IMR-90 (cell line): ENCODE measurements around the gene GRHL3. TPM values are rescaled to one million over a fixed set of nuclear protein-coding genes. Genes with fewer than 3 reads are reported as not detected.

Experiments used
- ATAC-seq: fragments of 200-7000 bp; cut with Tn5 transposase; 2 replicates; pipeline ENCODE4 v1.9.1; 2020; ENCODE audit warnings: low read depth, mild to moderate bottlenecking, moderate library complexity
- BruUV-seq: library from RNA; stranded (reverse); fragments of 400-500 nt; replicated peaks from 2 replicates; lab custom pipeline; 2021; lab: Mats Ljungman, UMichigan
- CTCF ChIA-PET: fragments of 300-600 bp; formaldehyde crosslinking; extraction: SDS; loops from one replicate; lab custom pipeline; 2021; ENCODE audit warnings: antibody characterized with exemption; lab: Yijun Ruan, JAX
- POLR2A ChIA-PET: fragments of 300-600 bp; sonication (Branson Sonifier 250); formaldehyde crosslinking; loops from one replicate; lab custom pipeline; 2022; ENCODE audit warnings: antibody characterized with exemption; ENCODE audit not compliant: unreplicated experiment; lab: Charles Lee
- DNase-seq: peaks from one replicate; pipeline ENCODE4 v3.0.0; 2013
- H2AFZ ChIP-seq: replicated peaks from 2 replicates; pipeline ENCODE3; 2013; ENCODE audit warnings: low read length, mild to moderate bottlenecking; ENCODE audit not compliant: poor library complexity
- H2AK5ac ChIP-seq: 2 replicates; pipeline ENCODE4 v1.6.1; 2013; ENCODE audit warnings: low read depth, low read length, inconsistent platforms
- H2AK9ac ChIP-seq: replicated peaks from 2 replicates; pipeline ENCODE3; 2013; ENCODE audit warnings: mild to moderate bottlenecking, low read depth, low read length, moderate library complexity; ENCODE audit not compliant: poor library complexity
- H2BK120ac ChIP-seq: 2 replicates; pipeline ENCODE4 v1.6.1; 2013; ENCODE audit warnings: low read depth, low read length, inconsistent platforms
- H2BK15ac ChIP-seq: 3 replicates; pipeline ENCODE4 v1.6.1; 2013; ENCODE audit warnings: low read depth, low read length, inconsistent platforms
- H2BK20ac ChIP-seq: 2 replicates; pipeline ENCODE4 v1.6.1; 2013; ENCODE audit warnings: low read depth, mild to moderate bottlenecking, inconsistent platforms, low read length, moderate library complexity
- H2BK5ac ChIP-seq: 2 replicates; pipeline ENCODE4 v1.6.1; 2013; ENCODE audit warnings: mild to moderate bottlenecking, low read depth, low read length, inconsistent platforms; ENCODE audit not compliant: poor library complexity, severe bottlenecking
- H3K14ac ChIP-seq: replicated peaks from 2 replicates; pipeline ENCODE4 v1.6.1; 2013; ENCODE audit warnings: low read depth, low read length, inconsistent platforms
- H3K18ac ChIP-seq: 2 replicates; pipeline ENCODE4 v1.6.1; 2013; ENCODE audit warnings: low read depth, low read length, control low read depth
- H3K23ac ChIP-seq: 2 replicates; pipeline ENCODE4 v1.6.1; 2013; ENCODE audit warnings: low read depth, low read length, inconsistent platforms
- H3K27ac ChIP-seq: 2 replicates; pipeline ENCODE4 v1.5.1; 2013; ENCODE audit warnings: mild to moderate bottlenecking, control low read depth, low read length; ENCODE audit not compliant: insufficient read depth
- H3K27me3 ChIP-seq: 2 replicates; pipeline ENCODE4 v1.6.1; 2013; ENCODE audit warnings: low read length; ENCODE audit not compliant: control insufficient read depth, insufficient read depth
- H3K36me3 ChIP-seq: 2 replicates; pipeline ENCODE4 v1.6.1; 2013; ENCODE audit warnings: low read length, mixed read lengths; ENCODE audit not compliant: control insufficient read depth, insufficient read depth
- H3K4ac ChIP-seq: 2 replicates; pipeline ENCODE4 v1.6.1; 2013; ENCODE audit warnings: low read depth, low read length, inconsistent platforms
- H3K4me1 ChIP-seq: 2 replicates; pipeline ENCODE4 v1.6.1; 2013; ENCODE audit warnings: low read length, mixed read lengths; ENCODE audit not compliant: control insufficient read depth, insufficient read depth
- H3K4me2 ChIP-seq: 2 replicates; pipeline ENCODE4 v1.6.1; 2013; ENCODE audit warnings: low read depth, mild to moderate bottlenecking, control low read depth, low read length, moderate library complexity
- H3K4me3 ChIP-seq: 2 replicates; pipeline ENCODE4 v1.5.1; 2013; ENCODE audit warnings: low read depth, mild to moderate bottlenecking, control low read depth, low read length, moderate library complexity; ENCODE audit not compliant: insufficient read depth
- H3K56ac ChIP-seq: 2 replicates; pipeline ENCODE4 v1.6.1; 2013; ENCODE audit warnings: low read length, inconsistent platforms; ENCODE audit not compliant: insufficient read depth; ENCODE audit errors: extremely low read depth
- H3K79me1 ChIP-seq, 2 experiments: 2 replicates each; pipeline ENCODE4 v1.6.1; 2013; ENCODE audit warnings: low read length in 2 of 2, inconsistent platforms in 1 of 2, low read depth in 1 of 2
- H3K9ac ChIP-seq: 2 replicates; pipeline ENCODE4 v1.6.1; 2013; ENCODE audit warnings: low read depth, low read length, control low read depth
- H3K9me1 ChIP-seq: 2 replicates; pipeline ENCODE4 v1.6.1; 2013; ENCODE audit warnings: low read length, inconsistent platforms; ENCODE audit not compliant: insufficient read depth
- H3K9me3 ChIP-seq: 2 replicates; pipeline ENCODE4 v1.6.1; 2013; ENCODE audit warnings: low read length; ENCODE audit not compliant: control insufficient read depth, insufficient read depth
- H4K20me1 ChIP-seq: 2 replicates; pipeline ENCODE4 v1.6.1; 2013; ENCODE audit warnings: low read length, inconsistent platforms; ENCODE audit not compliant: insufficient read depth
- H4K5ac ChIP-seq: 2 replicates; pipeline ENCODE4 v1.6.1; 2013; ENCODE audit warnings: mild to moderate bottlenecking, low read depth, low read length, control low read depth
- H4K8ac ChIP-seq, 2 experiments: 2 replicates each; pipeline ENCODE4 v1.6.1; 2013; ENCODE audit warnings: low read depth in 2 of 2, low read length in 2 of 2, control low read depth in 1 of 2, inconsistent platforms in 1 of 2
- H4K91ac ChIP-seq: 2 replicates; pipeline ENCODE4 v1.6.1; 2013; ENCODE audit warnings: low read depth, low read length, inconsistent platforms; ENCODE audit not compliant: insufficient read depth
- BHLHE40 ChIP-seq: fragments of 150-350 bp; IDR thresholded peaks from 2 replicates; pipeline ENCODE4 v1.6.1; 2016; ENCODE audit warnings: mild to moderate bottlenecking, low read depth, low read length
- CEBPB ChIP-seq: IDR thresholded peaks from 2 replicates; pipeline ENCODE4 v1.6.1; 2012; ENCODE audit warnings: low read depth, low read length, improper control_type of control experiment
- CHD1 ChIP-seq: IDR thresholded peaks from 2 replicates; pipeline ENCODE4 v1.6.1; 2012; ENCODE audit warnings: low read depth, low read length, improper control_type of control experiment
- CTCF ChIP-seq: conservative IDR thresholded peaks from 2 replicates; pipeline ENCODE4 v1.5.1; 2012; ENCODE audit warnings: mild to moderate bottlenecking, low read depth, low read length, improper control_type of control experiment
- ELK1 ChIP-seq: fragments of 150-350 bp; IDR thresholded peaks from 2 replicates; pipeline ENCODE4 v1.6.1; 2016; ENCODE audit warnings: low read depth, mild to moderate bottlenecking, low read length, moderate library complexity, borderline replicate concordance
- FOS ChIP-seq: fragments of 150-350 bp; IDR thresholded peaks from 2 replicates; pipeline ENCODE4 v1.6.1; 2016; ENCODE audit warnings: low read depth, low read length
- MAFK ChIP-seq: IDR thresholded peaks from 2 replicates; pipeline ENCODE4 v1.6.1; 2012; ENCODE audit warnings: low read depth, low read length, improper control_type of control experiment
- MAZ ChIP-seq: IDR thresholded peaks from 2 replicates; pipeline ENCODE4 v1.6.1; 2012; ENCODE audit warnings: low read depth, mild to moderate bottlenecking, low read length, improper control_type of control experiment, moderate library complexity, borderline replicate concordance
- MXI1 ChIP-seq: IDR thresholded peaks from 2 replicates; pipeline ENCODE4 v1.6.1; 2012; ENCODE audit warnings: low read depth, mild to moderate bottlenecking, low read length, moderate library complexity, borderline replicate concordance
- NFE2L2 ChIP-seq: fragments of 150-350 bp; IDR thresholded peaks from 2 replicates; pipeline ENCODE4 v1.6.1; 2016; ENCODE audit warnings: low read depth, mild to moderate bottlenecking, low read length
- POLR2A ChIP-seq: IDR thresholded peaks from 2 replicates; pipeline ENCODE4 v1.6.1; 2012; ENCODE audit warnings: mild to moderate bottlenecking, low read depth, low read length
- RAD21 ChIP-seq: IDR thresholded peaks from 2 replicates; pipeline ENCODE4 v1.6.1; 2012; ENCODE audit warnings: low read length, improper control_type of control experiment
- RCOR1 ChIP-seq: IDR thresholded peaks from 2 replicates; pipeline ENCODE4 v1.6.1; 2012; ENCODE audit warnings: mild to moderate bottlenecking, low read length, improper control_type of control experiment; ENCODE audit not compliant: insufficient replicate concordance
- RFX5 ChIP-seq: IDR thresholded peaks from 2 replicates; pipeline ENCODE4 v1.8.0; 2012; ENCODE audit warnings: low read depth, mild to moderate bottlenecking, low read length, moderate library complexity
- SMC3 ChIP-seq: fragments of 150-350 bp; IDR thresholded peaks from 2 replicates; pipeline ENCODE4 v1.6.1; 2016; ENCODE audit warnings: low read depth, mild to moderate bottlenecking, antibody characterized with exemption, low read length, moderate library complexity
- USF2 ChIP-seq: fragments of 150-350 bp; IDR thresholded peaks from 2 replicates; pipeline ENCODE4 v1.6.1; 2017; ENCODE audit warnings: mild to moderate bottlenecking, antibody characterized with exemption, low read length, low read depth
- WGBS, 2 experiments: methylation state at CpG; one replicate each; pipeline versions ENCODE4 v1.1.5 to v1.1.7; 2013; ENCODE audit warnings: missing lambda C conversion rate in 2 of 2; ENCODE audit not compliant: insufficient read length in 1 of 2; ENCODE audit errors: extremely low coverage in 2 of 2; 5-methylcytosine and 5-hydroxymethylcytosine counted together
- dilution Hi-C: fragments of 300-500 bp; cut with HindIII; formaldehyde crosslinking; loops from one replicate; pipeline ENCODE4 v1.14.3; 2018; ENCODE audit warnings: low sequenced_read_pairs; ENCODE audit not compliant: unreplicated experiment
- in situ Hi-C: fragments of 300-500 bp; cut with MboI; formaldehyde crosslinking; loops from 3 replicates; pipeline ENCODE4 v1.14.3; 2019; ENCODE audit warnings: low sequenced_read_pairs, inconsistent platforms, mixed read lengths
- intact Hi-C: fragments of 100-400 bp; cut with micrococcal nuclease; formaldehyde crosslinking; loops from 2 replicates; pipeline ENCODE4 v1.10.0; 2022
- polyA plus RNA-seq, 3 experiments: library from polyadenylated mRNA; depleted of rRNA; stranded (reverse); fragments of >200 nt; gene quantifications; 2 replicates each; pipeline ENCODE4 v1.2.3, GENCODE V29; 2012; ENCODE audit warnings: low replicate concordance in 1 of 3
- total RNA-seq: library from RNA; depleted of rRNA; stranded (reverse); fragments of >200 nt; gene quantifications from 2 replicates; pipeline ENCODE4 v1.2.3, GENCODE V29; 2012

The GRHL3 gene
- total and polyA plus RNA-seq, 2 of the 4 experiments (the other 2 are of a cell fraction): not detected

- BruUV-seq: no TSS peak
- no peak overlapping the region for H2AFZ ChIP-seq
- H3K4me3 ChIP-seq: no peak overlapping the region
- no peaks in the 10 kb centered on the region for H3K9me3 ChIP-seq
- H4K20me1 ChIP-seq: no peaks in the 10 kb centered on the region
- CTCF ChIA-PET: no interaction called here
- dilution Hi-C loops (no loop called here), intact Hi-C loops (no loop called here), in situ Hi-C loops (no loop called here)
- H3K36me3 ChIP-seq: no peaks in the 10 kb centered on the region
- H4K8ac ChIP-seq: no peak overlapping the region
- no peak overlapping the region for H2AK9ac ChIP-seq
- DNase-seq (no peak), ATAC-seq (no peak)
- H3K79me1 ChIP-seq: no peaks in the 10 kb centered on the region
- no peak overlapping the region for H3K9ac ChIP-seq
- no peak overlapping the region for H2BK15ac ChIP-seq
- H3K4ac ChIP-seq: no peak overlapping the region
- no peak overlapping the region for H3K23ac ChIP-seq
- no peak overlapping the region for H2BK20ac ChIP-seq
- POLR2A ChIA-PET: no interaction called here
- H3K9me1 ChIP-seq: no peaks in the 10 kb centered on the region
- no peak overlapping the region for H4K5ac ChIP-seq
- H2BK5ac ChIP-seq: no peak overlapping the region
- no peak for TF ChIP-seq MAZ
- no peak for TF ChIP-seq CEBPB
- TF ChIP-seq CTCF: no peak
- no peak for TF ChIP-seq RAD21
- no peak for TF ChIP-seq NFE2L2
- TF ChIP-seq MAFK: no peak
- no peak for TF ChIP-seq MXI1
- TF ChIP-seq ELK1: no peak
- TF ChIP-seq SMC3: no peak
- no peak for TF ChIP-seq BHLHE40
- no peak for TF ChIP-seq RFX5
- no peak for TF ChIP-seq USF2
- TF ChIP-seq FOS: no peak
- no peak for TF ChIP-seq POLR2A
- TF ChIP-seq CHD1: no peak
- TF ChIP-seq RCOR1: no peak
- H3K56ac ChIP-seq: no peak overlapping the region
- H3K4me2 ChIP-seq: no peak overlapping the region
- H3K27ac ChIP-seq: no peak overlapping the region
- no peak overlapping the region for H2AK5ac ChIP-seq
- no peak overlapping the region for H3K18ac ChIP-seq
- no peak overlapping the region for H4K91ac ChIP-seq
- H3K14ac ChIP-seq: no peak overlapping the region
- WGBS, 2 experiments: no CpG with 5 or more reads among the region's 6 CpGs
- H3K27me3 ChIP-seq: peaks cover 43% of the 10 kb centered on the region
- no peak overlapping the region for H2BK120ac ChIP-seq
- peaks cover 9% of the 10 kb centered on the region for H3K4me1 ChIP-seq
Observed at GRCh38 chr1:24315391-24315790, 3.8 kb upstream of the GRHL3 start.
